Vagina (tissue), 2 donors: ENCODE measurements around the gene ACSF2. TPM values are rescaled to one million over a fixed set of nuclear protein-coding genes. Genes with fewer than 3 reads are reported as not detected.

ENCODE experiments used
- DNase-seq, 2 donors: peaks; one replicate each; pipeline ENCODE4 v3.0.0-alpha.2; 2017; ENCODE audit errors: extremely low spot score in 2 of 2
- H3K27ac ChIP-seq: fragments of 200-600 bp; sonication (generic); one replicate; pipeline ENCODE4 v1.5.1; 2019
- H3K27me3 ChIP-seq: fragments of 200-600 bp; sonication (generic); one replicate; pipeline ENCODE4 v1.5.1; 2019
- H3K36me3 ChIP-seq, 2 donors: fragments of 200-600 bp; sonication (generic); one replicate each; pipeline ENCODE4 v1.5.1; 2017 to 2019
- H3K4me1 ChIP-seq: fragments of 200-600 bp; sonication (generic); one replicate; pipeline ENCODE4 v1.5.1; 2019
- H3K4me3 ChIP-seq, 2 donors: fragments of 200-600 bp; sonication (generic); 1 replicate in 1 of 2; 2 replicates in 1 of 2; pipeline ENCODE4 v1.5.1; 2016 to 2019
- H3K9me3 ChIP-seq: fragments of 200-600 bp; sonication (generic); one replicate; pipeline ENCODE4 v1.5.1; 2019
- CTCF ChIP-seq, 3 experiments: fragments of 450-650 bp in 2 of 3; fragments of 200-600 bp in 1 of 3; sonication (generic) in 1 of 3; IDR thresholded peaks; one replicate each; pipeline ENCODE4 v1.5.1; 2017 to 2019; ENCODE audit warnings: antibody characterized with exemption in 3 of 3, mild to moderate bottlenecking in 2 of 3, moderate library complexity in 2 of 3
- POLR2A ChIP-seq, 2 donors: fragments of 450-650 bp; IDR thresholded peaks; one replicate each; pipeline ENCODE4 v1.6.1; 2017; ENCODE audit warnings: antibody characterized with exemption in 2 of 2, mild to moderate bottlenecking in 2 of 2, moderate library complexity in 2 of 2
- POLR2AphosphoS5 ChIP-seq, 2 donors: sonication (generic); formaldehyde crosslinking; IDR thresholded peaks; one replicate each; pipeline ENCODE4 v1.9.0; 2017; ENCODE audit warnings: antibody characterized with exemption in 2 of 2, mild to moderate bottlenecking in 2 of 2, low read depth in 1 of 2; ENCODE audit not compliant: insufficient read depth in 1 of 2
- intact Hi-C: fragments of 100-400 bp; cut with DNase I; formaldehyde crosslinking; loops from one replicate; pipeline ENCODE4 v1.15.1; 2023
- total RNA-seq: library from RNA; depleted of rRNA; stranded (reverse); fragments of >200 nt; gene quantifications from one replicate; pipeline ENCODE4 v1.2.3, GENCODE V29; 2016

Gene ACSF2
- total RNA-seq, 1 donor from 2014 or later, result 56.0 TPM

DNA sequence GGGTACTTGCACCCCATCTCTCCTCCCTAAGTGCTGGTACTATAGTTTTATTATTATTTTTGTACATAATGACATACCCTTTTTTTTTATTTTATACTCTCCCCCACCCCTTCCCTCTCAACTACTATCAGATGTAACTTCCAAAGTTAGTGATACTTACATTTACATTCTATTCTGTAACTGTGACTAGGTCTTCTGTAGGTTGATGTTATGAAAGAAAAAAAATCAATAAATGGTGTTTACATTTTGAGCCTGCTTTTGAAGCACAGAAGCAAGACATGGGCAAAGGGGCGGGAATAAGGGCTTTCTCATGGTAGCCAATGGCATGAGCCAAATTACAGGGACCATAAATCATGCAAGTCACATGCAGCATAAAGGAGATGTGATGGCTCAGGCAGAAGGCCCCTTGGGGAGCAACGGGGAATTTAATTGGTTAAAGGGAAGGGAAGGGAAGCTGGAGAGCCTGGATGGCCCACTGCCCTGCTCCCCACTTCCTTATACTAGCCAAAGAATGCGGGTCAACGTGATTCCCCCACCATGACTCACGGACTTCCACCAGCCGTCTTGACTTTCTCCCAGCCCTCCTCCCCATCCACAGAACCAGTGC is 2.4 kb upstream of the ACSF2 start:
- DNase-seq, result no peak
- H3K27ac ChIP-seq, result peak overlapping the region; percentile 89
- no peak overlapping the region for H3K4me3 ChIP-seq
- no peaks in the 10 kb centered on the region for H3K36me3 ChIP-seq
- peaks cover 63% of the 10 kb centered on the region for H3K4me1 ChIP-seq
- H3K9me3 ChIP-seq, result no peaks in the 10 kb centered on the region
- TF ChIP-seq POLR2A (IDR thresholded peaks at IDR 0.05) (no peak), POLR2AphosphoS5 (IDR thresholded peaks at IDR 0.05; ENCODE audit: insufficient read depth in 1 of 2, low read depth in 1 of 2) (no peak), CTCF (IDR thresholded peaks at IDR 0.05) (no peak)
- intact Hi-C loops, result no loop called here
- H3K27me3 ChIP-seq, result no peaks in the 10 kb centered on the region

DNA sequence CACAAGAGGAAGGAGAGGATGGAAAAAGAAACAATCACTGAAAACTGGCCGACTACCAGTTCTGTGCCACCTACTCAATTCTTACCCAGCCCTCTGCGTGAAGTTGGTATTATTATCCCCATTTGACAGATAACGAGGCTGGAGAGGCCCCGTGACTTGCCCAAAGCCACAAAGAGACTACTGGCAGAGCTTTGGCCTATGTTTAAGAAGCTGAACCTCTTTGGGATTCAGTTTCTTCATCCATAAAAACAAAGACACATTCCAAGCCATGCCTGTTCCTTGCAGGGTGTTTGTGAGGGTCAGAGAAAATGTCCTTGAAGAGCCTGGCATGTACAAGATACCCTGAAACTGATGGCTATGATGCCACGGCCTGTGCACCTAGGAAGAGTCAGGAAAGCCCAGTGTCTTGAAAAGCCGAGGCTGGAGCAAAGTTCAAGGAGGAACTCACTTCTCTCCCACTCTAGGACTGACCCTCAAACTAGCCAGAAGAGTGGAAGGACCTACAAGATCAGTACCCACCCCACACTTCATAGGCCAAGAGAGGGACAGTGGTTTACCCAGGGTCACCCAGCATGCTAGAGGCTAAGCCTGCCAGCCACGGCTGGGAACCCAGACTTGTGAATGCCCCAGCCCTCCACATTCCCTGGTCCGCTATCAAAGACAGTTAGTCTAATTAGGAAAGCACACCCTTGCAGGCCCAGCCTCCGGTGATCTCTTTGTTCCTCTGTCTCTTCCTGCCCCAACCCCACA is 1.6 kb upstream of the ACSF2 start:
- H3K36me3 ChIP-seq, result no peaks in the 10 kb centered on the region
- no peaks in the 10 kb centered on the region for H3K27me3 ChIP-seq
- intact Hi-C loops, result no loop called here
- no peak overlapping the region for H3K4me3 ChIP-seq
- TF ChIP-seq POLR2A (IDR thresholded peaks at IDR 0.05) (no peak), POLR2AphosphoS5 (IDR thresholded peaks at IDR 0.05; ENCODE audit: insufficient read depth in 1 of 2, low read depth in 1 of 2) (no peak), CTCF (IDR thresholded peaks at IDR 0.05) (no peak)
- H3K9me3 ChIP-seq, result no peaks in the 10 kb centered on the region
- peak overlapping the region; percentile 89 for H3K27ac ChIP-seq
- no peak for DNase-seq
- peaks cover 69% of the 10 kb centered on the region for H3K4me1 ChIP-seq

GRCh38 chr17:50424996-50425681 is 879 bp upstream of the ACSF2 start:
- intact Hi-C loops, result no loop called here
- peak overlapping the region; percentile 89 for H3K27ac ChIP-seq
- H3K27me3 ChIP-seq, result no peaks in the 10 kb centered on the region
- TF ChIP-seq CTCF (IDR thresholded peaks at IDR 0.05) (no peak), POLR2A (IDR thresholded peaks at IDR 0.05) (no peak), POLR2AphosphoS5 (IDR thresholded peaks at IDR 0.05; ENCODE audit: insufficient read depth in 1 of 2, low read depth in 1 of 2) (no peak)
- H3K4me3 ChIP-seq, result peak overlapping the region; percentile 72
- H3K9me3 ChIP-seq, result no peaks in the 10 kb centered on the region
- DNase-seq, result no peak
- no peaks in the 10 kb centered on the region for H3K36me3 ChIP-seq
- peaks cover 76% of the 10 kb centered on the region for H3K4me1 ChIP-seq

GRCh38 chr17:50426472-50426782 is 409 bp downstream of the ACSF2 start:
- TF ChIP-seq POLR2AphosphoS5 (IDR thresholded peaks at IDR 0.05; ENCODE audit: insufficient read depth in 1 of 2, low read depth in 1 of 2) (no peak), CTCF (IDR thresholded peaks at IDR 0.05) (no peak), POLR2A (IDR thresholded peaks at IDR 0.05) (no peak)
- Histone ChIP-seq H3K27ac (peak overlapping the region; percentile 89), H3K27me3 (no peaks in the 10 kb centered on the region), H3K36me3 (no peaks in the 10 kb centered on the region), H3K4me3 (peak overlapping the region; percentile 72), H3K9me3 (no peaks in the 10 kb centered on the region), H3K4me1 (peaks cover 70% of the 10 kb centered on the region)
- intact Hi-C loops, result no loop called here
- no peak for DNase-seq
